HL-60 (cell line): ENCODE results near the gene SH3GL3.

Experiments used
- DNase-seq, 2 experiments: peaks; one replicate each; pipeline ENCODE4 v3.0.0-alpha.2; 2010 to 2020; ENCODE audit warnings: low read depth in 1 of 2, low spot score in 1 of 2
- H3K27ac ChIP-seq: fragments of 250-450 bp; sonication (Bioruptor Pico); replicated peaks from 2 replicates; pipeline ENCODE4 v1.5.1; 2020; ENCODE audit warnings: mild to moderate bottlenecking, moderate library complexity
- H3K27me3 ChIP-seq: fragments of 250-450 bp; sonication (Bioruptor Pico); 2 replicates; pipeline ENCODE4 v1.5.1; 2021; ENCODE audit warnings: mild to moderate bottlenecking, moderate library complexity; ENCODE audit not compliant: insufficient read depth, poor library complexity, severe bottlenecking
- H3K4me3 ChIP-seq: replicated peaks from 2 replicates; pipeline ENCODE4 v1.5.1; 2011; ENCODE audit warnings: mild to moderate bottlenecking, control low read depth, low read length; ENCODE audit not compliant: insufficient read depth
- CTCF ChIP-seq: IDR thresholded peaks from one replicate; pipeline ENCODE4 v1.5.1; 2011; ENCODE audit warnings: low read length, control low read depth, inconsistent platforms; ENCODE audit not compliant: insufficient read depth
- GABPA ChIP-seq: IDR thresholded peaks from 2 replicates; pipeline ENCODE4 v1.6.1; 2012; ENCODE audit warnings: low read depth
- POLR2AphosphoS5 ChIP-seq: IDR thresholded peaks from 2 replicates; pipeline ENCODE4 v1.6.1; 2012; ENCODE audit warnings: low read depth
- REST ChIP-seq: IDR thresholded peaks from 2 replicates; pipeline ENCODE4 v1.6.1; 2012; ENCODE audit warnings: low read depth; ENCODE audit not compliant: insufficient replicate concordance
- SPI1 ChIP-seq: IDR thresholded peaks from 2 replicates; pipeline ENCODE4 v1.6.1; 2012; ENCODE audit warnings: low read depth, mild to moderate bottlenecking, borderline replicate concordance

Gene SH3GL3

GRCh38 chr15:83546512-83546888 lies 99.4 kb downstream of the SH3GL3 start:
- TF ChIP-seq SPI1 (no peak), CTCF (no peak), REST (no peak), POLR2AphosphoS5 (no peak), GABPA (no peak)
- no peak for DNase-seq

GRCh38 chr15:83547168-83547567 lies 100.0 kb downstream of the SH3GL3 start:
- TF ChIP-seq GABPA (no peak), CTCF (no peak), REST (no peak)
- Histone ChIP-seq H3K27me3 (peaks cover 3% of the 10 kb centered on the region), H3K4me3 (no peak overlapping the region), H3K27ac (no peak overlapping the region)
- no peak for DNase-seq

More at GRCh38 chr15:83546512-83546888, 99.4 kb downstream of the SH3GL3 start:
- Histone ChIP-seq H3K27me3 (peaks cover 3% of the 10 kb centered on the region), H3K4me3 (no peak overlapping the region), H3K27ac (no peak overlapping the region)

- H3K27me3 ChIP-seq: no peaks in the 10 kb centered on the region
- H3K4me3 ChIP-seq: no peak overlapping the region
- no peak for TF ChIP-seq GABPA
- TF ChIP-seq REST: no peak
- no peak for TF ChIP-seq POLR2AphosphoS5
- no peak for TF ChIP-seq SPI1
- no peak for TF ChIP-seq CTCF
- DNase-seq: no peak
- no peak overlapping the region for H3K27ac ChIP-seq
Measured at GRCh38 chr15:83549623-83550022, 102.5 kb downstream of the SH3GL3 start.
